ENCODE measurements around the gene GLRA1.

GLRA1 gene

GRCh38 chr5:151800532-151800931 lies 124.1 kb downstream of the GLRA1 start:
- in situ Hi-C loops (cut with MboI; ENCODE audit: low sequenced_read_pairs, unreplicated experiment) = no loop called here
- TF ChIP-seq CTCF (IDR thresholded peaks at IDR 0.05; ENCODE audit: borderline replicate concordance, control extremely low read depth, extremely low read depth, insufficient read depth, missing control alignments) = no peak
- no peak for DNase-seq (ENCODE audit: low spot score)

GRCh38 chr5:151799407-151799806 lies 125.2 kb downstream of the GLRA1 start:
- no peak for DNase-seq (ENCODE audit: low spot score)
- TF ChIP-seq CTCF (IDR thresholded peaks at IDR 0.05; ENCODE audit: borderline replicate concordance, control extremely low read depth, extremely low read depth, insufficient read depth, missing control alignments) = no peak
- in situ Hi-C loops (cut with MboI; ENCODE audit: low sequenced_read_pairs, unreplicated experiment) = no loop called here

GRCh38 chr5:151798674-151799073 lies 126.0 kb downstream of the GLRA1 start:
- TF ChIP-seq CTCF (IDR thresholded peaks at IDR 0.05; ENCODE audit: borderline replicate concordance, control extremely low read depth, extremely low read depth, insufficient read depth, missing control alignments) = no peak
- in situ Hi-C loops (cut with MboI; ENCODE audit: low sequenced_read_pairs, unreplicated experiment) = no loop called here
- DNase-seq (ENCODE audit: low spot score) = no peak

GRCh38 chr5:151795426-151795825 lies 129.2 kb downstream of the GLRA1 start:
- no peak for DNase-seq (ENCODE audit: low spot score)
- in situ Hi-C loops (cut with MboI; ENCODE audit: low sequenced_read_pairs, unreplicated experiment) = no loop called here
- no peak for TF ChIP-seq CTCF (IDR thresholded peaks at IDR 0.05; ENCODE audit: borderline replicate concordance, control extremely low read depth, extremely low read depth, insufficient read depth, missing control alignments)

GRCh38 chr5:151793358-151793757 lies 131.3 kb downstream of the GLRA1 start:
- no peak for DNase-seq (ENCODE audit: low spot score)
- TF ChIP-seq CTCF (IDR thresholded peaks at IDR 0.05; ENCODE audit: borderline replicate concordance, control extremely low read depth, extremely low read depth, insufficient read depth, missing control alignments) = no peak
- in situ Hi-C loops (cut with MboI; ENCODE audit: low sequenced_read_pairs, unreplicated experiment) = no loop called here

GRCh38 chr5:151787817-151788216 lies 136.8 kb downstream of the GLRA1 start:
- no peak for TF ChIP-seq CTCF (IDR thresholded peaks at IDR 0.05; ENCODE audit: borderline replicate concordance, control extremely low read depth, extremely low read depth, insufficient read depth, missing control alignments)
- in situ Hi-C loops (cut with MboI; ENCODE audit: low sequenced_read_pairs, unreplicated experiment) = no loop called here
- no peak for DNase-seq (ENCODE audit: low spot score)

- TF ChIP-seq CTCF (IDR thresholded peaks at IDR 0.05; ENCODE audit: borderline replicate concordance, control extremely low read depth, extremely low read depth, insufficient read depth, missing control alignments) = no peak
- DNase-seq (ENCODE audit: low spot score) = no peak
- in situ Hi-C loops (cut with MboI; ENCODE audit: low sequenced_read_pairs, unreplicated experiment) = no loop called here
These were observed 138.2 kb downstream of the GLRA1 start for GRCh38 chr5:151786468-151786867.

Measured in GM13976 (cell line).